BLaER1 (cell line): ENCODE measurements around the gene SLC16A8.
A peak's percentile ranks its signal among the peaks of the same experiment; 100 is the strongest.

Source experiments
- H3K27ac ChIP-seq: shearing (Covaris generic); formaldehyde crosslinking; 2 replicates; pipeline ENCODE4 v1.8.1; 2022
- H3K27me3 ChIP-seq: shearing (Covaris generic); formaldehyde crosslinking; 2 replicates; pipeline ENCODE4 v1.8.1; 2022
- H3K36me3 ChIP-seq: shearing (Covaris generic); formaldehyde crosslinking; 2 replicates; pipeline ENCODE4 v1.8.1; 2022
- H3K4me1 ChIP-seq: shearing (Covaris generic); formaldehyde crosslinking; 2 replicates; pipeline ENCODE4 v1.8.1; 2022
- H3K4me2 ChIP-seq: shearing (Covaris generic); formaldehyde crosslinking; 2 replicates; pipeline ENCODE4 v1.8.1; 2022
- H3K4me3 ChIP-seq: shearing (Covaris generic); formaldehyde crosslinking; 2 replicates; pipeline ENCODE4 v1.8.1; 2022
- H3K9ac ChIP-seq: shearing (Covaris generic); formaldehyde crosslinking; 2 replicates; pipeline ENCODE4 v1.8.1; 2022
- H3K9me3 ChIP-seq: shearing (Covaris generic); formaldehyde crosslinking; 2 replicates; pipeline ENCODE4 v1.8.1; 2022
- H4K20me1 ChIP-seq: shearing (Covaris generic); formaldehyde crosslinking; 2 replicates; pipeline ENCODE4 v1.8.1; 2022
- Cebpa-rat ChIP-seq: shearing (Covaris generic); IDR thresholded peaks from 2 replicates; pipeline ENCODE4 v1.8.1; 2022

The SLC16A8 gene

GRCh38 chr22:38068641-38069371 lies 15.2 kb downstream of the SLC16A8 start:
- Histone ChIP-seq H3K27me3 (no peaks in the 10 kb centered on the region), H3K36me3 (peaks cover 23% of the 10 kb centered on the region), H3K9me3 (no peaks in the 10 kb centered on the region), H3K4me1 (peaks cover 89% of the 10 kb centered on the region), H3K27ac (peak overlapping the region; percentile 98), H3K4me3 (peak overlapping the region; percentile 70), H4K20me1 (no peaks in the 10 kb centered on the region), H3K4me2 (peak overlapping the region; percentile 98), H3K9ac (peak overlapping the region; percentile 93)
- no peak for TF ChIP-seq Cebpa-rat

DNA sequence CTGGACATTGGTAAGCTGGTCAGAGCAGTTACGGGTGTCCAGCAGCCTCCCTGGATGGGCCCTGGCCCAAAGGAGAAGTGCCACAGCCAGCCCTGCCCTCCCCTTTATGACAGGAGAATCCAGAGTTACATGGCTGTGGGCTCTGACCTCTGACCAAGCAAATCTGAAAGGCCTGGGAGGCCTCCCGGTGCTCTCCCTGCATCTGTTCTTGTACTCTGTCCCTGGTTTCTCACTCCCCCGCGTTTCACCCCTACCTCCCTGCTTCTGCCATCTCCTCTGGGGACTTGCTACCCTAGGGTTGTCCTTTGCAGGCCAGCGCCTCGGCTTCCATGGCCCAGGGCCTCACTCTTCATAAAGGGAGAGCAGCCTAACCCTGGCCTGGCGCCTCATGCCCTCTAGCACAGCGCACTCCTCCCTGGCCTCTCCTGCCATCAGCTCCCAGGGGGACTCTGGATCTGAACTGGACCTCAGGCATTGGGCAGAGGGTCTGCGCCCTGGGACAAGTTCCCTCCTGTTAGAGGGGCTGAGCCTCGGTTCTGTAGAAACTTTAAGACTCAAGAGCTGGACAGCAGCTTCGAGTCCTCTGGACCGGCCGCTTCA lies 16.1 kb downstream of the SLC16A8 start:
- H3K36me3 ChIP-seq, result peaks cover 20% of the 10 kb centered on the region
- peak overlapping the region; percentile 70 for H3K4me3 ChIP-seq
- peaks cover 87% of the 10 kb centered on the region for H3K4me1 ChIP-seq
- H3K27me3 ChIP-seq, result no peaks in the 10 kb centered on the region
- H3K4me2 ChIP-seq, result peak overlapping the region; percentile 98
- H3K9me3 ChIP-seq, result no peaks in the 10 kb centered on the region
- H3K9ac ChIP-seq, result peak overlapping the region; percentile 93
- TF ChIP-seq Cebpa-rat, result no peak
- H3K27ac ChIP-seq, result peak overlapping the region; percentile 98
- no peaks in the 10 kb centered on the region for H4K20me1 ChIP-seq

DNA sequence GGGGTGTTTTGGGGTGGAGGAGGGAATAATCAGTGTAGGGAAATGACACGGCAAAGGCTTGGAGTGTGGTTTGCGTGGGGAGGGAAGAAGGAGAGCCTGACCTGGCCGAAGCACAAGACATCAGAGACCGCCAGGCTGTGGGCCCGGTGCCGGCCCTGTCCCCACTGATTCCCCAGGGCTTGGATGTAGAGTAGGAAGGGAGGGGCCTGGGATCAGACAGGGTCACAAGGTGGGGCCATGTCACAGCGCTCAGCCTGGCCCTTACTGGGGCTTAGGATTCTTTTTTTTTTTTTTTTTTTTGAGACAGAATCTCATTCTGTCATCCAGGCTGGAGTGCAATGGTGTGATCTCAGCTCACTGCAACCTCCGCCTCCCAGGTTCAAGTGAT lies 17.0 kb downstream of the SLC16A8 start:
- Histone ChIP-seq H4K20me1 (no peaks in the 10 kb centered on the region), H3K4me3 (peak overlapping the region; percentile 70), H3K4me2 (peak overlapping the region; percentile 98), H3K9ac (peak overlapping the region; percentile 93), H3K4me1 (peaks cover 82% of the 10 kb centered on the region), H3K27me3 (no peaks in the 10 kb centered on the region), H3K36me3 (peaks cover 20% of the 10 kb centered on the region), H3K9me3 (no peaks in the 10 kb centered on the region), H3K27ac (peak overlapping the region; percentile 98)
- TF ChIP-seq Cebpa-rat, result no peak

- Histone ChIP-seq H3K4me2 (peak overlapping the region; percentile 98), H4K20me1 (no peaks in the 10 kb centered on the region), H3K27me3 (no peaks in the 10 kb centered on the region), H3K27ac (peak overlapping the region; percentile 98), H3K4me1 (peaks cover 77% of the 10 kb centered on the region), H3K4me3 (peak overlapping the region; percentile 70), H3K9ac (peak overlapping the region; percentile 93), H3K36me3 (peaks cover 20% of the 10 kb centered on the region), H3K9me3 (no peaks in the 10 kb centered on the region)
- no peak for TF ChIP-seq Cebpa-rat
These were observed 17.5 kb downstream of the SLC16A8 start for GRCh38 chr22:38066381-38067027.

DNA sequence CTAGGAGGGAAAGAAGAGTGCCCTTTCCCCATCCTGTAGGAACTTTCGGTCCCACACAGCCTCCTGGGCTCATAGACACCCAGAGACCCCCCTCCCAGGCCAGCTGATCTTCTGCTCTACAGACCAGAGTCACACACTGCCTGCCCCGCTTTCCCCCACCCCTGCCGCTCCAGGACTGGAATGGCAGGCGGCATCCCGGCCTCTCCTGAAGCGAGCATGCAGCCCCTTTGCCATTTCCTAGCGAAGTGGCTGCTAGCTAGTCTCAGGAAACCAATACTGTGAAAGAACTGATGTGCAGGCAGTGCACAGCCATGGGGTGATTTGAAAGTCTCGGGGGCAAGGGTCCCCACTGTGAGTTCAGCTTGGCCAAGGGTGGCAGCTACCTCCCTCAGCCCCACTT lies 18.4 kb downstream of the SLC16A8 start:
- no peak for TF ChIP-seq Cebpa-rat
- Histone ChIP-seq H3K9me3 (no peaks in the 10 kb centered on the region), H3K27me3 (no peaks in the 10 kb centered on the region), H3K4me2 (peak overlapping the region; percentile 98), H3K27ac (peak overlapping the region; percentile 98), H3K4me1 (peaks cover 67% of the 10 kb centered on the region), H3K4me3 (no peak overlapping the region), H3K36me3 (peaks cover 20% of the 10 kb centered on the region), H3K9ac (peak overlapping the region; percentile 93), H4K20me1 (no peaks in the 10 kb centered on the region)

DNA sequence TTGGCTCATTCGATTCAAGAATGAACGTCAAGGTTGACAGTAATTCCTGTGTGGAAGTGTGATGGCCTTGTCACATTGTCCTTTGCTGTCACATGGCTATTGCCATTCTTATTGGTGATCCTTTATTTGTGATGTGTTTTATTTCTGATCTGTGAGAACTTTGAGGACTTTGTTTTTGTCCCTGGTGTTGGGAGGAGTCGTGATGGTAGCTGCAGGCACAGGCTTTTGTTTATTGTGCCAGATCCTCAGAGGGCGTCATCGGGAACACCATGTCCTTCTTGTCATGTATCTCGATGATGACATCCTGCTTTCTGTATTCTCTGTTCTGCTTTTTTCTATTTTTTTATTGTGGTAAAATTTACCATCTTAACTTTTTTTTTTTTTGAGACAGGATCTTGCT lies 21.2 kb downstream of the SLC16A8 start:
- H3K4me2 ChIP-seq, result peak overlapping the region; percentile 34; the same call in 1 of the 2 replicates
- no peaks in the 10 kb centered on the region for H3K27me3 ChIP-seq
- H3K27ac ChIP-seq, result no peak overlapping the region
- no peaks in the 10 kb centered on the region for H4K20me1 ChIP-seq
- H3K4me3 ChIP-seq, result no peak overlapping the region
- no peak overlapping the region for H3K9ac ChIP-seq
- H3K9me3 ChIP-seq, result no peaks in the 10 kb centered on the region
- H3K36me3 ChIP-seq, result peaks cover 20% of the 10 kb centered on the region
- H3K4me1 ChIP-seq, result peaks cover 45% of the 10 kb centered on the region
- TF ChIP-seq Cebpa-rat, result no peak

DNA sequence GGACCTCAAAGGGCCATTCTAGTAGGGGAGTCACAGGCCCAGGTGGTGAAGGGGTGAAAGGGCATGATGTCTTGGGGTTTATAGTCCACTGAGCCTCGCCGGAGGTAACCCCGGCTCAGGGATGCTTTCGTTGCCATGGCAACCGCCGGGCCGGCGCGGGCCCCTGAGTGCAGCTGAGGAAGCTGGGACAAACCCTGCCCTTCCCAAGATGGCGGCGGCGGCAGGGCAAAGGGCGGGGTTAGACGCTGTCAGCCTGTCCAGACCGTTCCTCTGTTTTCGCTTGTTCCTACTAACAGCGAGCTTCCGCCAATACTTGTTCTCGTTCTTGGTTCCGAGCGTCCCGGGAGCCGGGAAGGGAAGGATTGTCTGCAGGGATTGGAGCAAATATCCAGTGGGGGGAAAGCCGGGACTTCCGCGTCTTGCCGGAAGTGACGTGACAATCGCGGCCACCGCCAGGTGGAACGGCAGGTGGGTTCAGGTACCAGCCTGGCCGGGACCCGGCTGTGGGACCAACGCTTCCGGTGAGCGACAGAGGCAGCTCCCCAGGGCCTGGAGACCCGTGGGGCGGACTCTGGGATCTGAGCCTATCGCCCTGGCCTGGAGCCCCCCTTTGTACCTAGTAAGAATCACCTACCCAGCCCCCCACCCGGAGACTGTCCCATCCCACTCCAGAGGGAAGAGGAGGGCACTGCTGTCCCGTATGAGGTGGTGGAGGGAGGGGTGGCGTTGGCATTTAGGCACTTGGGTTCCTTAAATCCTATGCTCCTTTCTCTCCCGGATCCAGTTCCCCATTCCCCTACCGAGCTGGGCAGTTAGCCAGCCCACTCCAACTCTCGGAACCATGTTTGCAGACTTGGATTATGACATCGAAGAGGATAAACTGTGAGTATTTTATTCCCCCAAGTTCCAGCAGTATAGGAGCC lies 26.8 kb downstream of the SLC16A8 start, which contains the start of gene PICK1:
PICK1 (plus strand) TSS at position 436 of the 923 bp plus-strand sequence; CDS start at position 842, 406 bp downstream.
- Histone ChIP-seq H3K4me1 (peaks cover 49% of the 10 kb centered on the region), H3K27me3 (no peaks in the 10 kb centered on the region), H3K9ac (peak within 1 kb of the TSS; percentile 55; the same call in 1 of the 2 replicates), H3K4me3 (peak within 1 kb of the TSS; percentile 72), H3K4me2 (peak within 1 kb of the TSS; percentile 93), H3K36me3 (no peaks in the 10 kb centered on the region; the same call in 1 of the 2 replicates), H3K27ac (peak within 1 kb of the TSS; percentile 75), H3K9me3 (no peaks in the 10 kb centered on the region), H4K20me1 (no peaks in the 10 kb centered on the region)
- TF ChIP-seq Cebpa-rat, result no peak

DNA sequence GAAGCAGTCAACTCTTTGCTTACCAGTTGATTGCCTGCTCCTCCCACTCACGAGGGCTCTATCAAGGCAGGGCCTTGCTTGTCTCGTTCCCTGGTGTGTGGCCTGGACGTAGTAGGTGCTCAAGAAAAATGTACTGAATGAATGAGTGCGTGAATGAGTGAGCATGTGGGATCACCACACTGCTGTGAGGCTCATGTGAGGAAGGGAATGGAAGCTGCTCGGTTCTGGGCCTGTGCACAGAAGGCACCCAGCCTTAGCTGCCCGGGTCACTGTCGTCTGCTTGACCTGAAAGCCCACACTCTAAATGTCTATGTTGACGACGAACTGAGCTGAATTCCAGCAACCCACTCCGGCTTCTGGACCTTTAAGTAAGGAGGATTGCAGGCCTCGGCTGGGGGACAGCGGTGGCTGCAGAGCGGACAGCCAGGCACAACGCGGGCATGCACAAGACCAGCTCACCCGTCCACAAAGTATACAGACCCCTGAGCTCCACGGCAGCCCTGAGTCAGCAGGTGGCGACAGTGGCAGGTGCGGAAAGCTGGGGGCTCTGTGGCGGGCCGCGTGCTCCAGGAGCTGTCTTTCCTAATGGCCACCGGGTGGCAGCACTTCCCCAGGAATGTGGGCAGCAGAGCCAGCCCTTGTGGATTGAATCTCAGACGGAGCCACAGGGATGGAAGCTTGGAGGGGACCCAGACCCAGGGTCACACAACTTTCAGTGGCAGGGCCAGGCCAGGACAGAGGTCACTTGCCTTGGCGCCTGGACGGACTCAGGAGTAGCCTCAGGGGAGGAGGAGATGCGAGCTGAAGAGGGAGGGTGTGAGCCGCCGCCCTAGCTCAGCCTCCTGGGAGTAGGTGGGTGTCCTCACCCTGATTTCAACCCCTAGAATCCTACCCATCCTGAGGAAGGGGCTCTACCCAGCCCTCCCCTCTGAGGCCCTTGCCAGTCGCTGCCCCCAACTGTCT lies 31.8 kb downstream of the SLC16A8 start:
- Histone ChIP-seq H3K4me3 (no peak overlapping the region), H3K9ac (peak overlapping the region; percentile 64; the same call in 1 of the 2 replicates), H3K27ac (peak overlapping the region; percentile 63), H3K27me3 (no peaks in the 10 kb centered on the region), H4K20me1 (no peaks in the 10 kb centered on the region), H3K4me2 (peak overlapping the region; percentile 84), H3K36me3 (no peaks in the 10 kb centered on the region), H3K4me1 (peaks cover 56% of the 10 kb centered on the region), H3K9me3 (no peaks in the 10 kb centered on the region)
- TF ChIP-seq Cebpa-rat, result no peak
